ENCODE results near the gene C22orf39. TPM values are rescaled to one million over a fixed set of nuclear protein-coding genes. Genes with fewer than 3 reads are reported as not detected.

The C22orf39 gene
- total RNA-seq, 1 experiment from 2014 or later: 19.3 TPM

DNA sequence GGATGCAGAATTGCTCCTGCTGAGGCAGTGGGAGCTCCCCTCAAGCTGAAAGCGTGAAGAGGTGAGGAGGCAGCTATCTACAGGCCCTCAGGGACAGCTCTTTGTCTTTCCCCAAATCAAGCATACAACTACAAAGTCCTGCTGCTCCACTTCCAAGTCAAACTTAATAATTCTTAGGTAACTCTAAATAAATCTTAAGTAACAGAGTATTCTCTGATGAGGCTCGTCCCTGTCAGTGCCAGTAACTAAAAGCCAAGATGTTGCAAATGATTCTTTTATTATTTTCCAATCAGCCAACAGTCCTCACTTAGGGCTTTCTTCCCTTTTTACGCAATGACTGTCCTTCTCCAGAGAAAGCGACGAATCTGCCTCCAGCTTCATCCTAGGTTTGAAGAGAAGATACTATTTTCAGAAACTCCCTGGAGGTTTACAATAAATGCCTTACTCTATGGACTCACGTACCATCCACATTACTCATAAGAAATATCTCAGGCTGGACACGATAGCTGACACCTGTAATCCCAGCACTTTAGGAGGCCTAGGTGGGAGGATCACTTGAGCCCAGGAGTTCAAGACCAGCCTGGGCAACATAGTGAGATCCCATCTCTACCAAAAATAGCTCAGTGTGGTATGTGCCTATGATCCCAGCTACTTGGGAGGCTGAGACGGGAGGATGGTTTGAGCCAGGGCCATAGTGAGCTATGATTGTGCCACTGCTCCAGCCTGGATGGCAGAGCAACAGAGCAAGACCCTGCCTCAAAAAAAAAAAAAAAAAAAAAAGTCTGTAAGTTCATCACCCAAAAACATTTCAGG, 3.1 kb upstream of the C22orf39 start:
- Histone ChIP-seq H2BK5ac (ENCODE audit: insufficient read length, low read length) (no peak overlapping the region), H2BK20ac (ENCODE audit: low read depth, low read length, poor library complexity, severe bottlenecking) (no peak overlapping the region), H3T11ph (ENCODE audit: low read length) (no peak overlapping the region), H3K79me1 (ENCODE audit: insufficient read depth, low read depth, low read length, poor library complexity, severe bottlenecking) (no peaks in the 10 kb centered on the region), H3K27ac (ENCODE audit: insufficient read length, low read depth, low read length) (no peak overlapping the region), H3K23ac (ENCODE audit: insufficient read length, low read depth, low read length) (no peak overlapping the region), H2AK5ac (ENCODE audit: insufficient read length, low read length) (no peak overlapping the region), H3K4me2 (ENCODE audit: insufficient read depth, insufficient read length, low read length) (no peak overlapping the region), H2AFZ (ENCODE audit: low read length) (no peak overlapping the region), H4K20me1 (ENCODE audit: control insufficient read depth, insufficient read depth, insufficient read length) (peaks cover 2% of the 10 kb centered on the region), H2BK12ac (ENCODE audit: insufficient read length, low read depth, low read length) (no peak overlapping the region), H3K56ac (ENCODE audit: insufficient read length, low read depth, low read length) (no peak overlapping the region), H4K8ac (replicated peaks; ENCODE audit: insufficient read length, low read depth, low read length) (no peak overlapping the region), H2BK120ac (ENCODE audit: low read depth, low read length, poor library complexity, severe bottlenecking) (no peak overlapping the region), H3K79me2 (ENCODE audit: insufficient read depth, low read length) (no peaks in the 10 kb centered on the region; the same call in 1 of the 2 replicates), H3K23me2 (ENCODE audit: insufficient read length, low read depth, low read length, poor library complexity, severe bottlenecking) (peaks cover 9% of the 10 kb centered on the region), H4K91ac (ENCODE audit: insufficient read length, low read depth, low read length) (no peak overlapping the region), H3K9ac (ENCODE audit: extremely low read depth, insufficient read length, low read length) (no peak overlapping the region), H3K4ac (ENCODE audit: low read depth, low read length) (no peak overlapping the region), H2BK15ac (ENCODE audit: low read depth, low read length) (no peak overlapping the region), H3K9me3 (ENCODE audit: control insufficient read depth, low read depth, low read length) (no peaks in the 10 kb centered on the region), H3K27me3 (ENCODE audit: insufficient read depth, low read length) (no peaks in the 10 kb centered on the region; the same call in 1 of the 2 replicates), H4K5ac (ENCODE audit: insufficient read length, low read depth, low read length) (no peak overlapping the region), H3K4me1 (ENCODE audit: insufficient read depth, low read length) (no peaks in the 10 kb centered on the region), H3K14ac (ENCODE audit: insufficient read depth, low read length) (no peak overlapping the region), H3K18ac (ENCODE audit: insufficient read length, low read depth, low read length) (no peak overlapping the region)
- no peak overlapping the region for H3K4me3 Mint-ChIP-seq
- H3K9me3 Mint-ChIP-seq: no peaks in the 10 kb centered on the region; a peak in 1 of 5 replicates
- H3K27me3 Mint-ChIP-seq (ENCODE audit: low read depth): peaks cover 15% of the 10 kb centered on the region
- no CpG with 5 or more reads among the region's 8 CpGs for WGBS (ENCODE audit: extremely low coverage, insufficient read length, low lambda C conversion rate)
- TF ChIP-seq, protein P1, sequence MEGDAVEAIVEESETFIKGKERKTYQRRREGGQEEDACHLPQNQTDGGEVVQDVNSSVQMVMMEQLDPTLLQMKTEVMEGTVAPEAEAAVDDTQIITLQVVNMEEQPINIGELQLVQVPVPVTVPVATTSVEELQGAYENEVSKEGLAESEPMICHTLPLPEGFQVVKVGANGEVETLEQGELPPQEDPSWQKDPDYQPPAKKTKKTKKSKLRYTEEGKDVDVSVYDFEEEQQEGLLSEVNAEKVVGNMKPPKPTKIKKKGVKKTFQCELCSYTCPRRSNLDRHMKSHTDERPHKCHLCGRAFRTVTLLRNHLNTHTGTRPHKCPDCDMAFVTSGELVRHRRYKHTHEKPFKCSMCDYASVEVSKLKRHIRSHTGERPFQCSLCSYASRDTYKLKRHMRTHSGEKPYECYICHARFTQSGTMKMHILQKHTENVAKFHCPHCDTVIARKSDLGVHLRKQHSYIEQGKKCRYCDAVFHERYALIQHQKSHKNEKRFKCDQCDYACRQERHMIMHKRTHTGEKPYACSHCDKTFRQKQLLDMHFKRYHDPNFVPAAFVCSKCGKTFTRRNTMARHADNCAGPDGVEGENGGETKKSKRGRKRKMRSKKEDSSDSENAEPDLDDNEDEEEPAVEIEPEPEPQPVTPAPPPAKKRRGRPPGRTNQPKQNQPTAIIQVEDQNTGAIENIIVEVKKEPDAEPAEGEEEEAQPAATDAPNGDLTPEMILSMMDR (conservative IDR thresholded peaks at IDR 0.05): no peak
- H3K4me1 Mint-ChIP-seq: peaks cover 16 to 18% of the 10 kb centered on the region in 2 experiments
- H3K27ac Mint-ChIP-seq: no peak overlapping the region
- no peak for DNase-seq
- peaks cover 21 to 66% (median 49%) of the 10 kb centered on the region in 3 experiments for H3K36me3 Mint-ChIP-seq (ENCODE audit: insufficient read depth in 1 of 3, low read depth in 3 of 3)

All from H9 (cell line).